ENCODE results near the gene CCDC194. TPM values are rescaled to one million over a fixed set of nuclear protein-coding genes. Genes with fewer than 3 reads are reported as not detected.
A peak's percentile ranks its signal among the peaks of the same experiment; 100 is the strongest.

The CCDC194 gene
- polyA plus RNA-seq, 1 experiment: not detected

GRCh38 chr19:17394891-17395415 is 957 bp upstream of the CCDC194 start:
- H3K27ac ChIP-seq (ENCODE audit: low read depth, low read length): no peak overlapping the region
- peak; percentile 60 for TF ChIP-seq CTCF (IDR thresholded peaks at IDR 0.05; ENCODE audit: low read depth, low read length)
- ChIA-PET POLR2A (interaction anchor here (0.6 to 0.7 kb wide), 2 partner anchors 156 to 1499 kb away, joined by 3 to 9 read pairs; no protein-coding TSS in a partner anchor), CTCF (interaction anchor here (0.5 to 1.1 kb wide), 3 partner anchors 23 to 142 kb away, joined by 3 to 4 read pairs (median 4); no protein-coding TSS in a partner anchor)
- H3K9me3 ChIP-seq (ENCODE audit: control insufficient read depth, insufficient read depth, low read length): no peaks in the 10 kb centered on the region
- no peak overlapping the region for H3K4me3 ChIP-seq (ENCODE audit: low read depth, low read length)
- H3K27me3 ChIP-seq (ENCODE audit: control insufficient read depth, insufficient read depth, low read length): peaks cover 12% of the 10 kb centered on the region
- no peak for DNase-seq (ENCODE audit: low read depth, low spot score)

GRCh38 chr19:17393002-17393401 is 994 bp downstream of the CCDC194 start:
- Histone ChIP-seq H3K4me3 (ENCODE audit: low read depth, low read length) (no peak overlapping the region), H3K9me3 (ENCODE audit: control insufficient read depth, insufficient read depth, low read length) (peaks cover 5% of the 10 kb centered on the region; the same call in 1 of the 2 replicates)
- CTCF ChIA-PET: interaction anchor here (1.1 kb wide), 1 partner anchor 74 kb away, joined by 3 read pairs; no protein-coding TSS in a partner anchor

GRCh38 chr19:17391371-17392151 is 2.4 kb downstream of the CCDC194 start:
- CTCF ChIA-PET: interaction anchor here (0.5 to 7.4 kb wide), 8 partner anchors 12 to 99 kb away, joined by 3 to 87 read pairs (median 3); partner anchors contain the start of gene MVB12A
- POLR2A ChIA-PET: interaction anchor here (0.7 kb wide), 1 partner anchor 22 kb away, joined by 3 read pairs; no protein-coding TSS in a partner anchor

More at GRCh38 chr19:17393002-17393401, 994 bp downstream of the CCDC194 start:
- Histone ChIP-seq H3K27me3 (ENCODE audit: control insufficient read depth, insufficient read depth, low read length) (peaks cover 14% of the 10 kb centered on the region), H3K27ac (ENCODE audit: low read depth, low read length) (no peak overlapping the region)
- DNase-seq (ENCODE audit: low read depth, low spot score): no peak
- POLR2A ChIA-PET: no interaction called here
- no peak for TF ChIP-seq CTCF (IDR thresholded peaks at IDR 0.05; ENCODE audit: low read depth, low read length)

DNA sequence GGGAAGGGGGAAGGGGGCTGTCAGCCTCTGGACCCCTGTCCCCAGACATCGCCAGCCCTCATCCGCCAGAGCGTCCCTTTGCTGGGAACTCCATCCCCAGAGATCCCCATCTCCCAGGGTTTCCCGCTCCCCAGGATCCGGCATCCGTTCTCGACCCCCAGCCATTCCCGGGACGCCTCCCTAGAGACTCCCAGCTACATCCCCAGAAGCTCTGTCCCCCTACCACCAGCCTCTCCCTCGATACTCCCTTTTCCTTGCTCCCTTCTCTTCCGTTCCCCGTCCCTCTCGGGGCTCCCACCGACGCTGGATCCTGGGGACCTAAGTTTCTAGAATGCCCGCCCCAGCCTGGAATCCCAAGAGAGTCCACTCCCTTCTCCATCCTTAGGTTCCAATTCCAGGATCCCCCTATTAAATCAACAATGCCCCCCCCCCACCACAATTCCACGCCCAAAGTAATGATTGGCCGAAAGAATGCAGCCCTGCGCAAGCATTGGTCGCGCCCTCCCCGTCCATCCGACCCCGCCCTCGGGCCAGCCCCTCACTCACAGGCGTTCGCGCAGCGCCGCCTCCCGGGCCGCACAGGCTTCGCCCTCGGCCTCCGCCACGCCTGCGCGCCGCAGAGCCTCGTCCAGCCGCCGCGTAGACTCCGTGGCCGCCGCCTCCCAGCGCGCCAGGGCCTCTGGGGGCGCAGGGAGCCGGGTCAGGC is 3.2 kb downstream of the CCDC194 start:
- ChIA-PET CTCF (interaction anchor here (0.5 to 7.4 kb wide), 8 partner anchors 15 to 376 kb away, joined by 3 to 87 read pairs (median 3); partner anchors contain the start of genes BST2, MRPL34 and MVB12A), POLR2A (no interaction called here)
- peaks cover 14% of the 10 kb centered on the region for H3K27me3 ChIP-seq (ENCODE audit: control insufficient read depth, insufficient read depth, low read length)

More at GRCh38 chr19:17391371-17392151, 2.4 kb downstream of the CCDC194 start:
- Histone ChIP-seq H3K9me3 (ENCODE audit: control insufficient read depth, insufficient read depth, low read length) (peaks cover 5% of the 10 kb centered on the region; the same call in 1 of the 2 replicates), H3K27ac (ENCODE audit: low read depth, low read length) (no peak overlapping the region), H3K4me3 (ENCODE audit: low read depth, low read length) (peak overlapping the region; percentile 53), H3K27me3 (ENCODE audit: control insufficient read depth, insufficient read depth, low read length) (peaks cover 14% of the 10 kb centered on the region)
- DNase-seq (ENCODE audit: low read depth, low spot score): no peak
- TF ChIP-seq CTCF (IDR thresholded peaks at IDR 0.05; ENCODE audit: low read depth, low read length): no peak

More for the DNA sequence above, 3.2 kb downstream of the CCDC194 start:
- Histone ChIP-seq H3K27ac (ENCODE audit: low read depth, low read length) (no peak overlapping the region), H3K4me3 (ENCODE audit: low read depth, low read length) (peak overlapping the region; percentile 67), H3K9me3 (ENCODE audit: control insufficient read depth, insufficient read depth, low read length) (peaks cover 5% of the 10 kb centered on the region; the same call in 1 of the 2 replicates)
- TF ChIP-seq CTCF (IDR thresholded peaks at IDR 0.05; ENCODE audit: low read depth, low read length): peak; percentile 56
- peak; percentile 72 for DNase-seq (ENCODE audit: low read depth, low spot score)
